ENCODE results near the gene UPK2.
A peak's percentile ranks its signal among the peaks of the same experiment; 100 is the strongest.

UPK2 gene

DNA sequence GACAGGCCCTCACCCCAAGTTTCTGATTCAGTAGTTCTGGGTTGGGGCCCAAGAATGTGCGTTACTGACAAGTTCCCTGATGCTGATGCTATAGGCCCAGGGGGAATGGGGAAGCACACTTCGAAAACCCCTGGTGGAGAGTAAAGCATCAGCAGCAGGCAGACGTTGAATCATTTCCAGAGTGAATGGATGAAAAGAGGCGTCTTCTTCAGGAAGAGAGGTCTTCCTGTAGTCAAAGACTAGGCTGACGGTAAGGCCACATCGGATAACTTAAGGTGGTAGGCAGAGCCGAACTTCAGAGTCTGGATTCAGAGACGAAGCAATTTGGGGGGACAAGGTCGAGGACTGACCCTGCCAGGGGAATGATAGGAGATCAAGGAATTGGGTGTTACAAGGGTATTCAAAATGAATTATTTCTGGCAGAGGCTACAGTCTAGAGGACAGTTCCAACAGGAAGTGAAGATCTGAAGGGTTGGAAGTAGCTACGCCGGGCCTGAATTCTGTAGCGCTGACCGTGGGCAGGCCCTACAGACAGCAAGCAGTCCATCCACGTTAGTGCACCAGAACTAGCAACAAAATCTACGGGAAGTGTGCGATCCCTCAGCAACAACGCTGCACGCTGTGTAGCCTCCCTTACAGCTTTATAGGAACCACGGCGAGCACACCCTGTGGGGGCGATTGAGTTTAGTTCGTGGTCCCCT is 41.0 kb downstream of the UPK2 start:
- no peak for DNase-seq

DNA sequence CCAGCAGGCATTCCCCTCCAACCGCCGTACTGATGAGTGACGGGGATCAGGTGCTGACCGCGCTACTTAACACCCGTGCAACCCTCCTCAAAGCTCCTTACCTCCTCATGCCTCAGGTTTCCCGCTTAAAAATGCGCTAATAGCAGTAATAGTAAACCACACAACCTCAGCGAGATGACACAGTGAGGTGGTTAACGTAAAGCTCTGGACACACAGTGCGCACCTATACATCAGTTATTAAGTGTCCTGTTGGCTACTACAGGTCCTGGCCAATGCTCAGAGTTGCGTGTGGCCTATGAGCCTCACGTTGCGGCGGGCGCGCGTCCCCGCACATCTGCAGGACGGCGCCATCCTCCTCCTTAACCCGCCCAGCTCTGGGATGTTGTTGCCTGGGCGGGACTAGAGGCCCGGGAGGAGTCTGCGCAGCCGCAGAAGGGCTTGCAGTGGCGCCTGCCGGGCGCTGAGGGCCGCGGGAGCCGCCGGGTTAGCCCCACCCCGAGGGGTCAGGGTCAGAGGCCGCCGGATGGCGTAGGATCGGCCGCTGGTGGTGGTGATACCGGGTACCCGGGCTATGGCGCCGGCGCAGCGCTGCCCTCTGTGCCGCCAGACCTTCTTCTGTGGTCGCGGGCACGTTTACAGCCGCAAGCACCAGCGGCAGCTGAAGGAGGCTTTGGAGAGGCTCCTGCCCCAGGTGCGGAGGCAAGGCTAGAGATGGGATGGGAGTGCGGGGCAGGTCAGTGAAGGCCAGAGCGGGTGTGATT is 41.7 kb downstream of the UPK2 start, which contains the start of gene CENATAC:
TSS of gene CENATAC (plus strand) at position 512 of the 761 bp plus-strand sequence. CDS start at position 572, 60 bp downstream.
- peak; percentile 87 for DNase-seq

GRCh38 chr11:118998388-118998717 is 42.3 kb downstream of the UPK2 start:
- DNase-seq: no peak

GRCh38 chr11:118998822-118999221 is 42.7 kb downstream of the UPK2 start:
- DNase-seq: no peak

DNA sequence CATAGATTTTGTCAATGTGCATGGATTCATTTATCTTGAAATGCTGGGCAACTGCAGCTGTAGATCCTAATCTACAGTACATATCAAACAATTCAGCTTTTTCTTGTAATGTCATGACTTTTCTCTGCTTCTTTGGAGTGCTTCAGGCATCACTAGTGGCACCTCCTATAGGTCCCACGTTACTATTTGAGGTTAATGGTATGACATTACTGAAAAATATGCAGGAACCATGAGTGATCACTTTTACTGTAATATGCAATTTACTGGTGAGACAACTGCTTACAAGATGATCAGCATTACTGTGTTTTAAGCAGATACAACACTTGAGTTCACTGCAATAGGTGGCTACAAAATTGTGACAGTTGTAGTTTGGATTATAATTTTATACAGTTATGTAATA is 44.8 kb downstream of the UPK2 start:
- no peak for DNase-seq

- DNase-seq: no peak
Measured at GRCh38 chr11:119006656-119007055, 50.6 kb downstream of the UPK2 start.

All from NCI-H2029 treated with DMSO at 0.1 percent for 48 hours (cell line).